GM13977 (cell line): ENCODE data around the gene GABBR2.

ENCODE experiments used
- DNase-seq: peaks from one replicate; pipeline ENCODE4 v3.0.0; 2012; ENCODE audit warnings: low spot score
- in situ Hi-C: fragments of 300-500 bp; cut with MboI; formaldehyde crosslinking; loops from one replicate; pipeline ENCODE4 v1.12.0; 2022; ENCODE audit warnings: low sequenced_read_pairs, low pct_unique_long_range_greater_than_20kb, mixed read lengths, inconsistent platforms; ENCODE audit not compliant: unreplicated experiment
- TF ChIP-seq, protein P1 (sequence below): IDR thresholded peaks from 2 replicates; pipeline ENCODE4 v1.5.1; 2012; ENCODE audit warnings: mild to moderate bottlenecking, control low read depth; ENCODE audit not compliant: insufficient read depth; ENCODE audit errors: extremely low read depth, missing control alignments

The GABBR2 gene

DNA sequence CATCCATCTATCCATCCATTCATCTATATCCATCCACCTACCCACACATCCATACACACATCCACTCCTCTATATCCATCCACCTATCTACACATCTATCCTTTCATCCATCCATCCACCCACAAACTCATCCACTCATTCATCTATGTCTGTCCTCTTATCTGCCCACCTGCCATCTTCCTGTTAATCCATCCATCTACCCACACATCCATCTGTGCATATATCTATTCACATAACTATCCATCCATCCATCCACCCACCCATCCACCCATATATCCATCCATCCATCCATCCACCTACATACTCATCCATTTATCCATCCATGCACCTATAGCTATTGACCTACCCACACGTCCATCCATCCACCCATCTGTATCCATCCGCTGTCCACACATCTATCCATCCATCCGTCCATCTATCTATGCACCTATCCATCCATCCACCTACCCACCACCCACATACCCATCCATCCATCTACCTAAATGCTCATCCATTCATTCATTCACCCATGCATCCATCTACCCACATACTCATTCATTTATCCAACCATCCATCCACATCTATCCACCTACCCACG, 271.2 kb downstream of the GABBR2 start:
- in situ Hi-C loops = no loop called here
- TF ChIP-seq, protein P1, sequence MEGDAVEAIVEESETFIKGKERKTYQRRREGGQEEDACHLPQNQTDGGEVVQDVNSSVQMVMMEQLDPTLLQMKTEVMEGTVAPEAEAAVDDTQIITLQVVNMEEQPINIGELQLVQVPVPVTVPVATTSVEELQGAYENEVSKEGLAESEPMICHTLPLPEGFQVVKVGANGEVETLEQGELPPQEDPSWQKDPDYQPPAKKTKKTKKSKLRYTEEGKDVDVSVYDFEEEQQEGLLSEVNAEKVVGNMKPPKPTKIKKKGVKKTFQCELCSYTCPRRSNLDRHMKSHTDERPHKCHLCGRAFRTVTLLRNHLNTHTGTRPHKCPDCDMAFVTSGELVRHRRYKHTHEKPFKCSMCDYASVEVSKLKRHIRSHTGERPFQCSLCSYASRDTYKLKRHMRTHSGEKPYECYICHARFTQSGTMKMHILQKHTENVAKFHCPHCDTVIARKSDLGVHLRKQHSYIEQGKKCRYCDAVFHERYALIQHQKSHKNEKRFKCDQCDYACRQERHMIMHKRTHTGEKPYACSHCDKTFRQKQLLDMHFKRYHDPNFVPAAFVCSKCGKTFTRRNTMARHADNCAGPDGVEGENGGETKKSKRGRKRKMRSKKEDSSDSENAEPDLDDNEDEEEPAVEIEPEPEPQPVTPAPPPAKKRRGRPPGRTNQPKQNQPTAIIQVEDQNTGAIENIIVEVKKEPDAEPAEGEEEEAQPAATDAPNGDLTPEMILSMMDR = no peak
- DNase-seq = no peak

DNA sequence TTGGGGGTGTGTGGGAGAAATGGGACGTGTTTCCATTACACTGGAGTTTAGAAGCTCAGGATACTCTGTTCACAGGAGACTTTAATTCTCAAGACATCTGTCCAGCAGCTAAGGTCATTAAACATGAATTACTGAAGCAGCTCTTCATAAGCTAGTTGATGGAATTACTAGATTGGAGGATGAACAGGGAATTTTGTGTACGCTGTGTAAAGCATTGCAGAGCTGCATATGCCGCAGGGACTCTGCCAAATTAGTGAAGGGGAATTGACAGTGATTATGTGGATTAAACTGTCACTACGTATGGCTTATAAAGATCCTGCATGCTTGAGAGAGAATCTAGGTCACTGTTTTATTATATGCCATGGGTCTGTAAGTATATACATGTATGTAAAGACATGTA, 275.8 kb downstream of the GABBR2 start:
- TF ChIP-seq, protein P1 = no peak
- in situ Hi-C loops = no loop called here
- DNase-seq = no peak

DNA sequence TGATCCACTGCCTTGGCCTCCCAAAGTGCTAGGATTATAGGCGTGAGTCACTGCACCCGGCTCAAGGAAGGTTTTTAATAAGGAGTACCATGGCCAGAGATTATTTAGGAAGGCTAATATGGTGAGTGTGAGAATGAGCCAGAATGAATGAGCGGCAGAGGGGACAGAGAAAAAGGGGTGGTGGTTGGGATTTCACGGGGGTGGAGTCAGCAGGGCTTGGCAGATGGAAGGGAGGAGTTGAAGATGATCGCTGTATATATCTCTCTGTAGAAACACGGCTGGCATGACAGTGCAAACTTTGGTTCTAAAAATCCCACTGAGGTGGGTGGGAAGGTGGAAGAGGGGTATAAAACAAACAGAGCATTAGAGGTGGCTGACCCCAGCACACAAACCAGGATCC, 276.6 kb downstream of the GABBR2 start:
- in situ Hi-C loops = no loop called here
- TF ChIP-seq, protein P1 = no peak
- DNase-seq = no peak

DNA sequence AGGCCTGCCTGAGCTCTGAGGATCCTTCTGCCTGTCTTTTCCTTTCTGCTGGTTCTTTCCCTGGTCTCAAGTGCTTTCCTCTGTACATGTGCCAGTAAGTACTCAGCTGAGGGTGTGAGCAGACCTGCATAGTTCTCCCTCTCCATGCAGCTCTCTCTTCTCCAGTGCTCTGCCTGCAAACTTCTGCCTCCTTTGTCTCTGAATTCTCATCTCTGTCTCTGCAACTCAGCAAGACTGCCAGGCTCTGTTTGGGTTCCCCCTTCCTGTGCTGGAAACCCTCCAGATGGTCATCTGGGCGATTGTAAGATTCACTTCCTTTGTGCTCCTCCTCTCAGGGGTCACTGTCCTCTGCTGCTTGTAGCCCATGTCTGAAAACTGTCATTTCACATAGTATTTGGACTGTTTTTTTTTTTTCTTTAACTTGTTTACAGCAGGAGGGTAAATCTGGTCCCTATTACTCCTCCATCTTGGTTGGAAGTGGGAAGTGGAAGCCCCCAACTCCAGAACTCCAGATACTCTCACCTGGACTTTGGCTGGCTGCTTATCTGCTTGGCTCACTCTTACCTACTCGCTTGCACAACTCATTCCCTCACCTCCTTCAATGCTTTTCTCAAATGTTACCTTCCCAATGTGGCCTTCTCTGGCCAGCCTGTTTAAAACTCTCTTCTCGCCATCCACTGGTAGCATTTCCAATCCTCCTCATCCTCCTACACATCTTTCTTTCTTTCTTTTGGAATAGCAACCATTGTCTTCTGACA, 278.0 kb downstream of the GABBR2 start:
- DNase-seq = no peak
- in situ Hi-C loops = no loop called here
- TF ChIP-seq, protein P1 = no peak

DNA sequence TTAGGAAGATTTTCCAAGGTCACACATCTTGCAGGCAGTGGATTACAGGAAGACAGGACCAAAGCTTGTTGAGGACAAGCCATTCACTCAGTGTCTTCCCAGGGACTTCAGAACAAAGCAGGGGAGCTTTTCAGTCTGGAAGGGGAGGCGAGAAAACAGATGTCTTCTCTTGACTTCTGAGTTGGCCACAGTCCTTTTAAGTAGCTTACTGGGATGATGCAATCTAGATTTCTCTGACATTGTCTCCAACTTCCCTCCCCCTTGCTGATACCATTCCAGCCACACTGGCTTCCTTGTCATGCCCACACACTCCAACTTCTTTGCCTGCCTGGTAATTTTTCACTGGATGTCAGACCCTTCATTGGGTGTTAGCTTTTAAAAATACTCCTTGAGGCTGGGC, 279.1 kb downstream of the GABBR2 start:
- no peak for DNase-seq
- in situ Hi-C loops = no loop called here
- TF ChIP-seq, protein P1 = no peak

DNA sequence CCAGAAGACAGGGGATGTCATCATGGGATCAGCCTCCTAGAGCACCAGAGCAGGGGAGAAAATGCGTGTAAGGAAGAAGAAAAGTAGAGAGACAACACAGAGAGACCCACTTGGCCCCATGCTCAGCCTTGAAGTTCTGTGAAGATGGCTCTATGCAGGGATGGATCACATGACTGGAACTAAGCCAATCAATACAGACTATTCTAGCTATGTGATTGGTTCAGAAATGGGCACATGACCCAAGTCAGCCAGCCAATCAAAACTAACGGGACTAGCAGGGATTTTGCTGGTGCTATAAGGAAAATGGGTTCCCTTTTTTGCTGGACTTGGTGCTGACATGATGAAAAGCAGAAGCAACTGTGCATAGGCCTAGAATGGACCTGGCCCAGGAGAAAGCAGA, 280.3 kb downstream of the GABBR2 start:
- in situ Hi-C loops = no loop called here

More for the DNA sequence above, 280.3 kb downstream of the GABBR2 start:
- TF ChIP-seq, protein P1 = no peak
- DNase-seq = no peak
